ENCODE data around the gene GIT1.

Gene GIT1

DNA sequence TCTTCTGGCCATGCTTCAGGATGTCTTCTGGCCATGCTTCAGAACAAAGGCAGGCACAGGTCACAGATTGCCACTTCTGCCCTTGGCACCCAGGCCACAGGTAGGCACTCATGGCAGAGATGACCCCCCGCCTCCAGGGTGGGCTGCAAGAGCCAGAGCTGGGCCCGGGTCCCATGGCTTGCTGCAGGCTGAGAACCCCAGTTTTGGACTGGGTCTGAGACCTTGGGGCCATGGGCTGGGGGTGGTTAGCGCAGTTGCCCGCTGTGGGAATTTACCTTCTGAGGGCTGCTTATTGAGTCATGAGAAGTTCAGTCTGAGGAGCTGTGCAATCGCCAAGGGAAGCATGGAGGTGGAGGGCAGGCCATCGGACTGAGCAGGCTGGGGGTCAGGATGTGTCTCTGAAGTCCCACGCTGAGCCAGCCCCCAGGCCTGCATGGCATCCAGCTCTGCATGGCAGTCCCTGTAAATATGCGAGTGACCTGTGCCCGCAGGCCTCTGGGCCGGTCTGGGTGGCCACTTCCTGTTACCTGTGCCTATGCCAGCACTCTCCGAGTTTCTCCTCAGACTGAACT is 5.2 kb upstream of the GIT1 start:
- DNase-seq (ENCODE audit: low spot score), result no peak

DNA sequence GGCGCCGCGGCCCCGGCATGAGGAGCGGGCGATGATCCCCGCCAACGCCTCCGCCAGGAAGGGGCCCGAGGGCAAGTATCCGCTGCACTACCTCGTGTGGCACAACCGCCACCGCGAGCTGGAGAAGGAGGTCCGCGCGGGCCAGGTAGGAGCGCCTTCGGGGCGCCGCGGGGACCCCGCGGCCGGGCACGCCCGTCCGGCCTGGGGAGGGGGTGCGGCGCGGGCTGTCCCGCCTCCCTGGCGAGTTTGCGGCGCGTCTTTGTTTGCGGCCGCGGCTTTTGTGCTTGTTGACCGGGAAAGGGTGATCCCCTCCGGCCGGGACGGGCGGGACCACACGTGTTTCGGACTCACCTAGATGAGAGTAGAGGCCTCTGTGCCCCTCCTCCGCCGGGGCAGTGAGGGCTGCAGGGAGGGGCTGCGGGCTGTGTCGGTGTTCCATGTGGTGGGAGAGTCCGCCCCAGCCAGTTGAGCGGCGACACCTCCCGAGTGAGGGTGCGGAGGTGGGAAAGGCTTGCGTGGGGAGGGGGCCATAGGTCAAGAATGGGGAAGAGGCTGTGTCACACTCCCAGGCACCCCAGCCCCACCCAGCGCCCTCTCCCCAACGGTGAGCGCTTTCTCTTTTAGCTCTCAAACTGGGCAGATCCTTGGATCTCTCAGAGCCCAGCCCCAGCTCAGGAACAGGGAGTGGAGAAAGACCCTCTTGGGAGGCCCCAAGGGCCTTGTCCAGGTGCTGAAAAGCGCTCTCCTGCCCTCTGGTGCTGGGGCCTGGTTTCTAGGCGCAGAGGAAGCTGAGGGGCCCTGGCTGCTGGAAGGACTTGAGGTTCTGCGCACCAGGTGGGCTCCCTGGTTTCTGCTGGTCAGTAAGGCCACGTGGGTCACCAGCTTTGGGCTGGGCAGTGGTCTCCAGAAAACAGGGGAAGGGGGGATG is 4.4 kb upstream of the GIT1 start:
- no peak for DNase-seq (ENCODE audit: low spot score)

GRCh38 chr17:29592850-29593551 is 3.6 kb upstream of the GIT1 start, which contains the start of gene ANKRD13B:
Gene ANKRD13B (plus strand): TSS chr17:29593132. CDS start chr17:29593622, 490 bp downstream.
- DNase-seq (ENCODE audit: low spot score), result peak; percentile 60

DNA sequence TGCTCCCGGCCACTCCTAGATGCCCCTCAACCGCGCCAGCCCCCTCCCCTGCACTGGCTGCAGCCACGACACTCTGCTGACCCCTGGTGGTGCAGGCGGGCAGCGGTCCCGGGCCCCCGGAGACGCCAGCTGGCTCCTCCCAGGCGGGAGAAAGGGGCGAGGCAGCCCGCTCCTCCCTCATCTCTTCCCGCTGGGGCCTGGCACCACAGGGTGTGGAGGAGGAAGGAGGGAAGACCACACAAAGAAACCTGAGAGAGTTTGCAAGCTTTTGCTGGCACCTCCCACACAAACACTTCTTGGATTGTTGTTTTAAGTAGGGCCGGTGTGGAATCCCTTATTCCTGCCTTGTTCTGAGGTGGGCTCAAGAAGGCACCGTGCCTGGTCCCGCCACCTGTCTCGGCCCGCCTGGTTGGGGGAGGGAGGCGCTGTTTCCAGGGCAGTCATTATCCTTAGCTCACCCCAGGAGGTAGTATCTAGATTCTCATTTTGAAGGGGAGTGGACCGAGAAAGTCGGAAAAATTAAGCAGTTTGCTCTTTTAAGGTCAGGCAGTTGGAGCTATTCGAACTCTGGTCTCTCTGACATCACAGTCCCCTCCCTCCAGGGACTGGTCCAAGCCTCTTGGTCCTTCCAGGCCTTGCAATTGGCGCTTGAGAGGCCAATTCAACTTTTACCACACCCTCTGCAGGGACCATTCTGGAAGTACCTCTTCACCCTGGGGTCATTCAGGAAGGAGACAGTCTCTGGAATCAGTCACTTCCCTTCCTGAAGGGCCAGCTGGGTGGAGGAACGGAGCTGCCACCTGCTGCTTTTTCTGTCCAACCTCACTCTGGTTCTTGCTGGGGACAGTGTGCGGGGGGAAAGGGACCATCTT is 2.5 kb upstream of the GIT1 start:
- peak; percentile 91 for DNase-seq (ENCODE audit: low spot score)

GRCh38 chr17:29591146-29591736 is 1.8 kb upstream of the GIT1 start:
- DNase-seq (ENCODE audit: low spot score), result no peak

DNA sequence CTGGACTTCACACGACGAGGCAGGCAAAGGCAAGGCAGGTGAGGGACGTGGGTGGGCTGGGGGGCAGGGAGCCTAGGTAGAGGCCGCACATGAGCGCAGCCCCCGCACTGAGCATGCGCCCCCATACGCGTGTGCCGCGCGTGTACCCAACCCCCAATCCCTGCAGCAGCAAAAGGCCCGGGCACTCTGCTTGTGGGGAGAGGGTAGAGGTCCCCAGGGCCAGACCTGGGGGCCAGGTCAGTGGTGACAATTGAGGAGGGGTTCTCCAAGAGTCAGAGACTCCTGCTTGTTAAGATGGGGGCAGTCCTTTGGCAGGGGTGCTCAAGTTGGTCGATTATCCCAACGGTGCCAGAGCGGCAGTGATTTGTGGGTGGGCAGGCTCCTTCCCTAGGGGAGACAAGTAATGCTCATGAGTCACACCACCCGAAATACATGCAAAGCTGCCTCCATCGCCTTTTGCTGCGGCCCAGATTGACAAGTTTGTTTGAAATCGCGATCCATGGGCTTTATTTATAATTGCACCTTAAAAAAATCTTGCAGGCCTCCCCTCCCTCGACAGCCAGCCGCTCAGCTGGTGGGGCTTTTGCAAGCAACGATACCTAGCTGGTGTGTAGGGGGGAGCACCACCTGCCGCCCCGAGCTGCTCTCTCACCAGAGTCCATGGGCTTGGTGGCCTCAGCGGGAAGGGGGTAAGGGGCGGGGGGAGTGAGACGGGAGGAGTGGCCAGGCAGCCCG is 1.1 kb upstream of the GIT1 start:
- no peak for DNase-seq (ENCODE audit: low spot score)

GRCh38 chr17:29588562-29589411 is 661 bp downstream of the GIT1 start:
- no peak for DNase-seq (ENCODE audit: low spot score)

GRCh38 chr17:29588017-29588561 is 1.4 kb downstream of the GIT1 start:
- no peak for DNase-seq (ENCODE audit: low spot score)

GRCh38 chr17:29587591-29587990 is 1.9 kb downstream of the GIT1 start:
- DNase-seq (ENCODE audit: low spot score), result no peak

GRCh38 chr17:29586676-29587469 is 2.6 kb downstream of the GIT1 start:
- no peak for DNase-seq (ENCODE audit: low spot score)

DNA sequence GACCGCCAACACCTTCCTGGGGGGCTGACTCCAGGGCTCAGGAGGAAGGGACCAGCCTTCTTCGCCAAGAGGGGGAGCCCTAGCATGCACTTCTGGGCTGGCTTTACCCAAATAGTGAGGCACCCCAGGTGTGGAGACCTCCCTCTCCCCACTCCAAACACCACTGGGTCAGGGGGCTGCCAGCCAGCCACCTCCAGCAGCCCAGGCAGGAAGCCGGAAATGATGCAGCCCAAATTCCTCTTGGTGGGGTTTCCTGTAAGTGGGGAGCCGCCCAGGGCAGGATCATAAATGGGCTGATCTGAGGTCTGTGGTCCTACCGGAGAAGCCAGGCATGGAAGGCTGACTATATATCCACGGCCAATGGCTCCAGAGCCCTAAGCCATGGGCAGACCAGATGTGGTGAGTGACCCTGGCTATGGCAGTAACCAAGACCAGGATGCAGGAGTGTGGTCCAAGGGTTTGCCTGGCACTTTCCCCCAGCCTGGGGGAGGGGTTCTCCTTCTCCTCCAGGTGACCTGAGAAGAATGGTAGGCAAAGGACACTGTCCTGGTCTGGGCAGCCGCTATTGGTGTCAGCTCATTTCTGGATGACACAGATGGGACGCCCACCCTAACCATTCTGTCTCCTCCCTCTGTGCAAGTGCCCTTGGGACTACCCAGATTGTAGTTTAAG is 4.2 kb downstream of the GIT1 start:
- no peak for DNase-seq (ENCODE audit: low spot score)

- no peak for DNase-seq (ENCODE audit: low spot score)
Measured at GRCh38 chr17:29584452-29585079, 4.9 kb downstream of the GIT1 start.

DNA sequence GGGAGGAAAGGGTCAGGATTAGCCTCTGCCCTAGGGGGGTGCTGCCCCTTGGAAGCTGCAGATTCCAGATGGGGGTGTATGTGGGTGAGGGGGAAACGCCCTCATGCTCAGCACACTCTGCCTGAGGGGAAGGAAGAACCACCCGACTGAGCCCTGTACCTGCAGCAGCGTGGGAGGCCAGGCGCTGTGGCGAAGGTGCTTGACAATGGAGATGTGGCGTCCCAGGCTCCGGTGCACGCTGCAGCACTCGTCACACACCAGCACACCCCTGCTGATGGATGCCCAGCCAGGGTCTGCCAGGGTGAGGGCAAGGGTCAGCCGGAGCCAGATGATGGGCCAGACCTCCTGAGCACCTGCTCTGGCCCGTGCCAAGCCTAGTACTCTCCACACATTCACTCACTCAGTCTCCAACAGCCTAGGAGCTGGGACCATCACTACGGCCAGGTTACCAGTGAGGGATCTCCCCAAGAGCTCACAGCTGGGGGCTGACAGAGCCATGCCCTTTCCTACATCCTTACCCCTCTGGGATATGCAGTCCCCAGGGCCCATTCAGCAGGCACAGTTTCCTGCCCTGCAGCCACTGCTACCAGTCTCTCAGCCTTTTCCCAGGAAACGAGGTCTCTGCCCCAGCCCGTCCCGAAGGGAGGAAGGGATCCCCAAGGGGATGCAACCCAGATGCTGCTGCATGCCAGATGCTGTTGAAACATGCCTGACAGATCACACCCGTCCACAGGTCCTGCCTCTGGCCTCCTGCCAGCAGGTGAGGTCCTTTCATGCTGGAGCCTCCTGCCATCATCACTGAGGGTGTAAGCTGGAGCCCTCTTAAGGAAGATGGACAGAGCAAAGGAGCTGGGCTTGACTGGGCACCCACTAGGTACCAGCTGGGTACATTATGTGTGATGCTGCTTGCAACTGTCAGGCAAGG is 5.9 kb downstream of the GIT1 start:
- no peak for DNase-seq (ENCODE audit: low spot score)

DNA sequence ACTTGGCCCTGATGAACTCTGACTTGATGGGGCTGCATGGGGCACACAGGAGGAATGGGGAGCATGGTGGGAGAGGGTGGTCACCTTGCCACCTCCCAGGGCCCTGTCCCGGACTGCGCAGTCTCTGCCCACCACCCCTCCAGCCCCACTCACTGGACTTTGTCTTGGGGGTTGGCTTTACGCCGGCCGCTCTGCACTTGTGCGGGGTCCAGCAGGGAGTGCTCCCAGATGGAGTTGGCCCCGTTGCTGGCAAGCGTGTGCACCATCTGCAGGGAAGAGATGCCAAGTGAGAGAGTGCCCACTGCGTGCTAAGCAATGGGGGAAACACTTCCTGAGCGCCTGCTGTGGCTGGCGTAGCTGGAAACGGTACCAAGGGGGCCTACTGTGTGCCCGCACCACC is 6.7 kb downstream of the GIT1 start:
- DNase-seq (ENCODE audit: low spot score), result no peak

- no peak for DNase-seq (ENCODE audit: low spot score)
Measured at GRCh38 chr17:29582254-29582765, 7.1 kb downstream of the GIT1 start.

- DNase-seq (ENCODE audit: low spot score), result no peak
Measured at GRCh38 chr17:29581583-29582253, 7.7 kb downstream of the GIT1 start.
